Esophagus (tissue), 2 donors: ENCODE measurements around the gene LUZP2. TPM values are rescaled to one million over a fixed set of nuclear protein-coding genes. Genes with fewer than 3 reads are reported as not detected.

Source experiments
- H3K27ac ChIP-seq, 2 donors: one replicate each; pipeline ENCODE4 v1.5.1; 2013; ENCODE audit warnings: low read depth in 2 of 2, mild to moderate bottlenecking in 2 of 2, inconsistent platforms in 1 of 2, low read length in 1 of 2, moderate library complexity in 1 of 2
- H3K27me3 ChIP-seq, 2 donors: one replicate each; pipeline ENCODE4 v1.6.1; 2013; ENCODE audit warnings: low read length in 2 of 2, control low read depth in 1 of 2, mild to moderate bottlenecking in 1 of 2; ENCODE audit not compliant: insufficient read depth in 2 of 2, control insufficient read depth in 1 of 2
- H3K36me3 ChIP-seq, 2 donors: one replicate each; pipeline ENCODE4 v1.6.1; 2013; ENCODE audit warnings: low read length in 1 of 2; ENCODE audit not compliant: control insufficient read depth in 2 of 2, insufficient read depth in 2 of 2
- H3K4me1 ChIP-seq, 2 donors: one replicate each; pipeline ENCODE4 v1.6.1; 2013; ENCODE audit warnings: low read length in 1 of 2; ENCODE audit not compliant: control insufficient read depth in 2 of 2, insufficient read depth in 2 of 2
- H3K4me3 ChIP-seq, 2 donors: one replicate each; pipeline ENCODE4 v1.5.1; 2013; ENCODE audit warnings: low read length in 2 of 2, mild to moderate bottlenecking in 2 of 2, low read depth in 1 of 2, moderate library complexity in 1 of 2
- H3K9me3 ChIP-seq, 2 donors: one replicate each; pipeline ENCODE4 v1.6.1; 2013; ENCODE audit warnings: mild to moderate bottlenecking in 2 of 2, low read depth in 1 of 2, low read length in 1 of 2, moderate library complexity in 1 of 2; ENCODE audit not compliant: control insufficient read depth in 2 of 2, insufficient read depth in 1 of 2
- WGBS, 2 donors: extraction: QIAGEN DNeasy Blood & Tissue Kit; methylation state at CpG; one replicate each; pipeline ENCODE4 v1.1.7; 2013; 5-methylcytosine and 5-hydroxymethylcytosine counted together
- polyA plus RNA-seq, 2 donors: library from polyadenylated mRNA; stranded (reverse); fragments of 200-250 nt; gene quantifications; one replicate each; pipeline ENCODE4 v1.2.3, GENCODE V29; 2013
- donor health status: healthy with polysubstance abuse.
- donor health status: Bipolar disorder and iron deficiency.

LUZP2 gene
- polyA plus RNA-seq, 2 donors = 0.20 TPM

DNA sequence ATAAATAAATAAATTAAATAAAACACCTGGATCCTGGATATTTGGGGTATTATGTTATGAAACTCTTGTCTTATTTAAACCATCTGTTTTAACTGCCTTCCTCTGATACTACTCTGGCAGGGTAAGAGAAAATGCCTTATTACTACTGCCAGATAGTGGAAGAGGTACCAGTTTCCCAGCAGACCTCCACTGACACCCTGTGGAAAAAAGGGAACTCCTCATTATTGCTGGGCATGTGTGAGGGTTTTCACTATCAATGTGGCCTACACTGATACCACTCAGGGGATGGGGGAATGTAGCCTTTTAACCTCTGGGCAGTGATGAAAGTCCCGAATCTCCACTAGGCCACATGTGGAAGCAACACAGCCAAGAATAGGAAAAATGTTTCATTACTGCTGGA lies 121.0 kb downstream of the LUZP2 start:
- H3K36me3 ChIP-seq = no peaks in the 10 kb centered on the region
- H3K27me3 ChIP-seq = no peaks in the 10 kb centered on the region
- H3K9me3 ChIP-seq = no peaks in the 10 kb centered on the region
- no peak overlapping the region for H3K4me3 ChIP-seq
- no peak overlapping the region for H3K27ac ChIP-seq
- 88 to 89% methylated on average over 1 of the region's 1 CpG for WGBS, 2 donors
- no peaks in the 10 kb centered on the region for H3K4me1 ChIP-seq

GRCh38 chr11:24619900-24620299 lies 123.0 kb downstream of the LUZP2 start:
- H3K27me3 ChIP-seq = no peaks in the 10 kb centered on the region
- H3K4me1 ChIP-seq = no peaks in the 10 kb centered on the region
- no peaks in the 10 kb centered on the region for H3K36me3 ChIP-seq
- 60 to 69% methylated on average over 1 of the region's 1 CpG for WGBS, 2 donors
- H3K4me3 ChIP-seq = no peak overlapping the region
- H3K27ac ChIP-seq = no peak overlapping the region
- no peaks in the 10 kb centered on the region for H3K9me3 ChIP-seq

GRCh38 chr11:24622262-24622661 lies 125.4 kb downstream of the LUZP2 start:
- H3K27me3 ChIP-seq = no peaks in the 10 kb centered on the region
- 73 to 84% methylated on average over 6 of the region's 6 CpGs for WGBS, 2 donors
- no peak overlapping the region for H3K27ac ChIP-seq

GRCh38 chr11:24623121-24623520 lies 126.3 kb downstream of the LUZP2 start:
- Histone ChIP-seq H3K36me3 (no peaks in the 10 kb centered on the region), H3K27me3 (no peaks in the 10 kb centered on the region), H3K27ac (no peak overlapping the region), H3K4me1 (no peaks in the 10 kb centered on the region), H3K4me3 (no peak overlapping the region), H3K9me3 (no peaks in the 10 kb centered on the region)
- WGBS, 2 donors = 0 to 69% methylated on average over 1 of the region's 1 CpG

More at GRCh38 chr11:24622262-24622661, 125.4 kb downstream of the LUZP2 start:
- no peaks in the 10 kb centered on the region for H3K9me3 ChIP-seq
- no peaks in the 10 kb centered on the region for H3K36me3 ChIP-seq
- H3K4me1 ChIP-seq = no peaks in the 10 kb centered on the region
- no peak overlapping the region for H3K4me3 ChIP-seq

DNA sequence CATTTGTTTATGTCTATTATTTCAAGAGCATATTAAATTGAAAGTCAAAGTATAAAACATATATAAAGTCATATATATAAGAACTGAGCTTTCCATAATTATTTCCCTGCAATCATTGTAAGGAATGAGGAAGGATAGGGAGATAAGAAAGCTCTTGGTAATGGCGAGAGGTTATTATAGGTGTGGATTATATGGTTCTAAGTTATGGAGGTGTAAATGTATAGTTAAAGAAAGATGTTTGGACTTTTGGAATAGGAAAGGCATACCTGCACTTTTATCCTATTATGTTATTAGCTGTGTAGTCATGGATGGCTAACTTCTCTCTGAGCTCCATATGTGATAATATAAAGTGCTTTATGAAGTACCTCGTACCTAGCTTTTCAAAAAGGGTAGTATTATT lies 127.6 kb downstream of the LUZP2 start:
- Histone ChIP-seq H3K4me3 (no peak overlapping the region), H3K9me3 (no peaks in the 10 kb centered on the region), H3K27ac (no peak overlapping the region), H3K36me3 (no peaks in the 10 kb centered on the region), H3K27me3 (no peaks in the 10 kb centered on the region), H3K4me1 (no peaks in the 10 kb centered on the region)
- WGBS, 2 donors = 44 to 78% methylated on average over 2 of the region's 2 CpGs

GRCh38 chr11:24625975-24626374 lies 129.1 kb downstream of the LUZP2 start:
- 37 to 40% methylated on average over 1 of the region's 1 CpG for WGBS, 2 donors
- Histone ChIP-seq H3K4me3 (no peak overlapping the region), H3K4me1 (no peaks in the 10 kb centered on the region), H3K9me3 (no peaks in the 10 kb centered on the region), H3K36me3 (no peaks in the 10 kb centered on the region), H3K27me3 (no peaks in the 10 kb centered on the region), H3K27ac (no peak overlapping the region)

DNA sequence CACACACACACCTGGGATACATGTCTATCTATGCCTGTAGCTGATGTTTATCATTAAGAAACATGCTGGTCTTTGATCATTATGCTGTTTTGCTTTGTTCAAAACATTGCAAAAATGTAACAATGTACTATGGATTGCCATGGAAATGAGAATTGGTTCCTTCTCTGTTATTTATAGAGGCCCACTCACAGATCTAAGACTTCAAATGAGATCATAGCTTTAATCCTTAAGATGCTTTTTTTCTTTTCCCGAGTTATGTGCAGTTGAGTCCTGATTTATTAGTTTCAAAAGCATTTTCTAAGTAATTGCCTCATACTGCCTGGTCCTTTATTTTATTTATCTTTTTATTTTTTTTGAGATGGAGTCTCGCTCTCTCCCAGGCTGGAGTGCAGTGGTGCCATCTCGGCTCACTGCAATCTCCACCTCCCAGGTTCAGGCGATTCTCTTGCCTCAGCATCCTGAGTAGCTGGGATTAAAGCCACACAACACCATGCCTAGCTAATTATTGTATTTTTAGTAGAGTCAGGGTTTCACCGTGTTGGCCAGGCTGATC lies 131.4 kb downstream of the LUZP2 start:
- H3K4me3 ChIP-seq = no peak overlapping the region
- H3K27me3 ChIP-seq = no peaks in the 10 kb centered on the region
- 80 to 85% methylated on average over 5 of the region's 5 CpGs for WGBS, 2 donors
- no peaks in the 10 kb centered on the region for H3K36me3 ChIP-seq
- no peaks in the 10 kb centered on the region for H3K9me3 ChIP-seq
- H3K4me1 ChIP-seq = no peaks in the 10 kb centered on the region
- H3K27ac ChIP-seq = no peak overlapping the region

GRCh38 chr11:24634606-24635160 lies 137.8 kb downstream of the LUZP2 start:
- Histone ChIP-seq H3K9me3 (no peaks in the 10 kb centered on the region), H3K36me3 (no peaks in the 10 kb centered on the region), H3K4me3 (no peak overlapping the region), H3K27ac (no peak overlapping the region), H3K27me3 (no peaks in the 10 kb centered on the region), H3K4me1 (no peaks in the 10 kb centered on the region)
- 76 to 77% methylated on average over 4 of the region's 4 CpGs for WGBS, 2 donors

GRCh38 chr11:24635588-24636290 lies 138.9 kb downstream of the LUZP2 start:
- no peaks in the 10 kb centered on the region for H3K27me3 ChIP-seq
- no peaks in the 10 kb centered on the region for H3K9me3 ChIP-seq
- WGBS, 2 donors = 88 to 89% methylated on average over 5 of the region's 5 CpGs
- no peaks in the 10 kb centered on the region for H3K36me3 ChIP-seq
- no peak overlapping the region for H3K4me3 ChIP-seq
- H3K27ac ChIP-seq = no peak overlapping the region
- H3K4me1 ChIP-seq = no peaks in the 10 kb centered on the region

DNA sequence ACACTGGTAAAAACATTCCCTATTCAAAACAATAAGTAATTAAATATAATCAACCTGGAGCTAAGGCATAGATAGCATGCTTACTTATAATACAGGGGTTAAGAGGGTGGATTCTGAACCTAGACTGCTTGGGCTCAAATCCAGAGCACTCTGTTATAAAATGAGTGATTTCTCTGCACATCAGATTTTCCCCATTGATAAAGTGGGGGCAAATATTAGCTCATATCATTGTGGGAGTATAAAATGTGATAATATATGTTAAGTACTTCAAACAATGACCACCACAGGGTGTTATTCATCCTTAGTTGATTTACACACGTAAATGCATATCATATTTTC lies 139.4 kb downstream of the LUZP2 start:
- no peaks in the 10 kb centered on the region for H3K27me3 ChIP-seq
- H3K36me3 ChIP-seq = no peaks in the 10 kb centered on the region
- H3K27ac ChIP-seq = no peak overlapping the region
- H3K9me3 ChIP-seq = no peaks in the 10 kb centered on the region
- WGBS, 2 donors = 85 to 88% methylated on average over 1 of the region's 1 CpG
- H3K4me1 ChIP-seq = no peaks in the 10 kb centered on the region
- H3K4me3 ChIP-seq = no peak overlapping the region
